GM18909 (cell line): Measurements from ENCODE around the gene PCARE.

Source experiments
- ATAC-seq: cut with Tn5 transposase; IDR thresholded peaks from one replicate; pipeline ENCODE4 v1.9.1; 2021; ENCODE audit warnings: mild to moderate bottlenecking; ENCODE audit not compliant: unreplicated experiment, poor library complexity

The PCARE gene

GRCh38 chr2:29013057-29013780 is 61.1 kb downstream of the PCARE start:
- no peak for ATAC-seq

GRCh38 chr2:29012211-29012681 is 62.1 kb downstream of the PCARE start:
- no peak for ATAC-seq
